ENCODE data around the gene NOL6.
"Not testable (repeated sequence)": the region's sequence is repeated elsewhere in the genome, so short reads cannot be mapped to it uniquely, and the experiment has no call there.

The NOL6 gene

DNA sequence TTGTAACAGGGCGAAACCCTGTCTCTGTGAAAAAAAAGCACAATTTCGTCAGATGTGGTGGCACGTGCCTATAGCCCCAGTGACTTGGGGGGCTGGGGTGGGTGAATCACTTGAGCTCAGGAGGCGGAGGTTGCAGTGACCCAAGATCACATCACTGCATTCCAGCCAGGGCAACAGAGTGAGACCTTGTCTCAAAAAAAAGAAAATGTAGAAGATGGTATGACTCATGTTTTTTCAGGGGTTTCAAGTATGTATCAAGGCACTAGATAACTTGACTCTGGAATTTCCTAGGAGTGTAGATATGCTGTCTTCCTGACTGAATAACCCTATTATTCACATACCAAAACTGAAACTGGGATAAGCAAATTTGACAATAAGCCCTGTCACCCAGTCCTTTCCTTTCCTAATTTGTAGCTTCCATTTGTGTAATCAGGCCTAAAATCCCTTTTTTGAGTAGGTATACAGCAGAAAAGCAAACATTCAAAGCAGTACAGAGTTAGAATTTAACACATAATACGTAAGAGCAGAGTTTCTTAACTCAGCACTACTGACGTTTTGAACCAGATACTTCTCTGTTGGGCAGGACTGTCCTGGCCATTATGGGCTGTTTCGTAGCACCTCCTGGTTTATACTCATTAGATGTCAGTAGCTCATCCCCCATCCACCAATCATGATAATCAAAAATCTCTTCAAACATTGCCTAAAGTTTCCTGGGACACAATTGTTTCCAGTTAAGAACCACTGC lies 33.1 kb upstream of the NOL6 start:
- Histone ChIP-seq H3K36me3 (ENCODE audit: control insufficient read depth in 1 of 2, insufficient read depth in 2 of 2, low read length in 2 of 2) (peaks cover 0 to 3% of the 10 kb centered on the region in 2 donors), H3K9me3 (ENCODE audit: control insufficient read depth in 1 of 2, low read length in 2 of 2) (no peaks in the 10 kb centered on the region), H3K4me3 (ENCODE audit: low read depth in 1 of 2, low read length in 2 of 2) (no peak overlapping the region), H3K27ac (ENCODE audit: low read length) (no peak overlapping the region), H3K27me3 (ENCODE audit: low read depth, low read length) (no peaks in the 10 kb centered on the region), H3K4me1 (ENCODE audit: control insufficient read depth in 1 of 2, insufficient read depth in 2 of 2, low read length in 2 of 2) (no peaks in the 10 kb centered on the region)

DNA sequence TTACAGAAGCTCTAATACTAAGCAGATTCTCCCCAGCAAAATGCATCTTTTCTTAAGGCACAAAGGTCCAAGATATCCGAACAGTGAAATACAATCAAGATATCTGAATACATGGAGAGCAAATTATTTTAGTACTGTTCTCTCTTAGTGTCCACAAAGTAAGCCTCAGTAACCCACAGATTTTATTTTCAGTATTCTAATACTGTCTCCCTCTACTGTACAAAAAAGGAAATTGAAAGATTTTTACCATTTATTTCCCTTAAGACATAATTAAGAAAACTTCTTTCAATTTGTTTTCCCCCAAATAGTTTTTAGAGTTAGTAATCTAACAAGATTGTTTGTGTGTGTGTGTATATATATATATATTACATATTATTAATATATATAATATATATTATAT lies 24.7 kb upstream of the NOL6 start:
- no peaks in the 10 kb centered on the region for H3K36me3 ChIP-seq (ENCODE audit: control insufficient read depth in 1 of 2, insufficient read depth in 2 of 2, low read length in 2 of 2)
- H3K4me3 ChIP-seq (ENCODE audit: low read depth in 1 of 2, low read length in 2 of 2), result no peak overlapping the region
- no peaks in the 10 kb centered on the region for H3K4me1 ChIP-seq (ENCODE audit: control insufficient read depth in 1 of 2, insufficient read depth in 2 of 2, low read length in 2 of 2)
- H3K27ac ChIP-seq (ENCODE audit: low read length), result no peak overlapping the region
- no peaks in the 10 kb centered on the region for H3K9me3 ChIP-seq (ENCODE audit: control insufficient read depth in 1 of 2, low read length in 2 of 2)
- no peaks in the 10 kb centered on the region for H3K27me3 ChIP-seq (ENCODE audit: low read depth, low read length)

DNA sequence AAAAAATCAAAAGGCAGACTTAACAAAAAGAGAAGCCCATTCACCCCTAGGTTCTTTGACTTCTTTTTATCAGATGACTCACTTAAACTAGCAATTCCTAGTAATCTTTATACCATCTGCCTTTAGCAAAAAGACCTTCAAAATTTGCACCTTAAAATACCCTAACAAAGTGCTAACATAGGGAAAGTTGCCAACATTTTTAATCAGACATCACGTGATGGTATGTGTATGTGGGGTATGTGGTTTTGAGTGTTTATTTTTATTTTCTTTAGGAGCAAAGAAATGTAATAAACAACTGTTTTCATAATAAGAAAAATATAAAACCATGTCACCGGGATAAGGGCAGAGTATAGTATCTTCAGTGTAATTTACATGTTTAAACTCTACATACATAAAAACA lies 20.1 kb upstream of the NOL6 start:
- not testable (repeated sequence) for H3K36me3 ChIP-seq (ENCODE audit: control insufficient read depth in 1 of 2, insufficient read depth in 2 of 2, low read length in 2 of 2); H3K4me1 ChIP-seq (ENCODE audit: control insufficient read depth in 1 of 2, insufficient read depth in 2 of 2, low read length in 2 of 2); H3K27ac ChIP-seq (ENCODE audit: low read length); H3K4me3 ChIP-seq (ENCODE audit: low read depth in 1 of 2, low read length in 2 of 2); H3K27me3 ChIP-seq (ENCODE audit: low read depth, low read length); H3K9me3 ChIP-seq (ENCODE audit: control insufficient read depth in 1 of 2, low read length in 2 of 2)

DNA sequence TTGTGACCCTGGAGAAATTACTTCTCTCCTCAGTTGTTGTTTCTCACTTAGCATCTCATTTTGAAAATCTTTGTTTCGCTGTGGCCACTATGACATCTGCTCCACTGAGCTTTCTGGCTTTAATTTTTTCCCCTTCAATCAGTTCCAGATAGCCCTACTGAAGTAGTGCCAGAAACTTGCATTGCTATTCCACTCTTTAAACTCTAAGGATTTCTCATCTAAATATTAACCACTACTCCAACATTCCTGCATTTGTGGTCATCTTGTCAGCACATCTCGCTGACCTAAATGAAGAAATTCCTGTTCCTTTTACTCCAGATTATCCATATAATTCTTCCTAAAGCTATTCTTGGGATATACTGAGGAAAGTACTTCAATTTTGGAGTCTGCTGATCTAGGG lies 15.3 kb upstream of the NOL6 start:
- Histone ChIP-seq H3K27ac (ENCODE audit: low read length) (no peak overlapping the region), H3K4me1 (ENCODE audit: control insufficient read depth in 1 of 2, insufficient read depth in 2 of 2, low read length in 2 of 2) (no peaks in the 10 kb centered on the region), H3K4me3 (ENCODE audit: low read depth in 1 of 2, low read length in 2 of 2) (no peak overlapping the region), H3K36me3 (ENCODE audit: control insufficient read depth in 1 of 2, insufficient read depth in 2 of 2, low read length in 2 of 2) (no peaks in the 10 kb centered on the region), H3K9me3 (ENCODE audit: control insufficient read depth in 1 of 2, low read length in 2 of 2) (no peaks in the 10 kb centered on the region), H3K27me3 (ENCODE audit: low read depth, low read length) (no peaks in the 10 kb centered on the region)

DNA sequence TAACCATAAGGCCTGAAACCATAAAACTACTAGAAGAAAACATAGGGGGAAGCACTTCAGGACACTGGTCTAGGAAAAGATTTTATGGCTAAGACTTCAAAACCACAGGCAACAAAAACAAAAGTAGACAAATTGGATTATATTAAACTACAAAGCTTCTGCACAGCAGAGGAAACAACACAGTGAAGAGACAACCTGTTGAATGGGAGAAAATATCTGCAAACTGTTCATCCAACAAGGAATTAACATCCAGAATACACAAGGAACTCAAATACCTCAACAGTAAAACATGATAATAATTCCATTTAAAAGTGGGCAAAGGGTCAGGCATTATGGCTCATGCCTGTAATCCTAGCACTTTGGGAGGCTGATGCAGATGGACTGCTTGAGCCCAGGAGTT lies 11.6 kb upstream of the NOL6 start:
- not testable (repeated sequence) for H3K4me1 ChIP-seq (ENCODE audit: control insufficient read depth in 1 of 2, insufficient read depth in 2 of 2, low read length in 2 of 2); H3K27ac ChIP-seq (ENCODE audit: low read length); H3K9me3 ChIP-seq (ENCODE audit: control insufficient read depth in 1 of 2, low read length in 2 of 2); H3K4me3 ChIP-seq (ENCODE audit: low read depth in 1 of 2, low read length in 2 of 2); H3K27me3 ChIP-seq (ENCODE audit: low read depth, low read length); H3K36me3 ChIP-seq (ENCODE audit: control insufficient read depth in 1 of 2, insufficient read depth in 2 of 2, low read length in 2 of 2)

DNA sequence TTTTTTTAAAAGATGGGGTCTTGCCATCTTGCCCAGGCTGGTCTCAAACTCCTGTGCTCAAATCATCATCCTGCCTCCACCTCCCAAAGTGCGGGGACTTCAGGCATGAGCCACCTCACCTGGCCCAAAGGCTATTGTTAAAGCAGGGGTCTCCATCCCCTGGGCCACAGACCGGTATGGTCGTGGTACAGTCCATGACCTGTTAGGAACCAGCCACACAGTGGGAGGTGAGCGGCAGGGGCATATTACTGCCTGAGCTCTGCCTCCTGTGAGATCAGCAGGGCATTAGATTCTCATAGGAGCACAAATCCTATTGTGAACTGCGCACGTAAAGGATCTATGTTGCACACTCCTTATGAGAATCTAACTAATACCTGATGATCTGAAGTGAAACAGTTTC lies 7.3 kb upstream of the NOL6 start:
- Histone ChIP-seq H3K27me3 (ENCODE audit: low read depth, low read length) (no peaks in the 10 kb centered on the region), H3K9me3 (ENCODE audit: control insufficient read depth in 1 of 2, low read length in 2 of 2) (no peaks in the 10 kb centered on the region)

DNA sequence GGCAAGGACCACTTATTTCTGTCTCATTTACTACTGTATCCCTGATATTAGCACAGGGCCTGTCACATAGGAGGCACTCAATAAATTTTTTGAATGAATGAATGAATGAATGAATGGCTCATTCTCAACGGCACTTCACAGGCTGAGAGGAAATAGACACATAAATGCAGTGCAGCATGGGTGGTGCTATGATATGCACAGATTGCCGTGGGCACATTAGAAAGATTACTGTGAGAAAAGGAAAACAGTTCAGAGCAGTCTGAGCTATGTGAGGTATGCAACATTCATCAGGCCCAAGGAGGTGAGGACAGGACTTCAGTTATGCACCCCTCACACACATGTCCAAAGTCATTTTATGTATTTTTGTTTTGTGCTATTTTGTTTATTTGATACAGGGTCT lies 6.4 kb upstream of the NOL6 start:
- no peaks in the 10 kb centered on the region for H3K4me1 ChIP-seq (ENCODE audit: control insufficient read depth in 1 of 2, insufficient read depth in 2 of 2, low read length in 2 of 2)
- H3K36me3 ChIP-seq (ENCODE audit: control insufficient read depth in 1 of 2, insufficient read depth in 2 of 2, low read length in 2 of 2), result no peaks in the 10 kb centered on the region

More for the DNA sequence above, 7.3 kb upstream of the NOL6 start:
- Histone ChIP-seq H3K4me3 (ENCODE audit: low read depth in 1 of 2, low read length in 2 of 2) (no peak overlapping the region), H3K4me1 (ENCODE audit: control insufficient read depth in 1 of 2, insufficient read depth in 2 of 2, low read length in 2 of 2) (no peaks in the 10 kb centered on the region), H3K27ac (ENCODE audit: low read length) (no peak overlapping the region), H3K36me3 (ENCODE audit: control insufficient read depth in 1 of 2, insufficient read depth in 2 of 2, low read length in 2 of 2) (no peaks in the 10 kb centered on the region)

DNA sequence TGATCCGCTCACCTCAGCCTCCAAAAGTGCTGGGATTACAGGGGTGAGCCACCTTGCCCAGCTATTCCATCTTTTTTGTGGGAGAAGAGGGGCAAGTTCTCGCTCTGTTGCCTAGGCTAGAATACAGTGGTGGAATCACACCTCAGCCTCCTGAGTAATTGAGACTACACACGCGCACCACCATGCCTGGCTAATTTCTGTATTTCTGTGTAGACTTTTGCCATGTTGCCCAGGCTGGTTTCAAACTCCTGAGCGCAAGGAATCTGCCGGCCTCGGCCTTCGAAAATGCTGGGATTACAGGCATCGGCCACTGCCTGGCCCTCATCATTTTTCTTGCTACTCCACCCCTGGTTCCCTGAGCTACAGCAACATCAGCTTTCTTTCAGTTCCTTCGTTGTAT lies 2.8 kb upstream of the NOL6 start:
- peaks cover 7 to 17% of the 10 kb centered on the region in 2 donors for H3K4me1 ChIP-seq (ENCODE audit: control insufficient read depth in 1 of 2, insufficient read depth in 2 of 2, low read length in 2 of 2)

More for the DNA sequence above, 6.4 kb upstream of the NOL6 start:
- H3K9me3 ChIP-seq (ENCODE audit: control insufficient read depth in 1 of 2, low read length in 2 of 2), result no peaks in the 10 kb centered on the region
- no peak overlapping the region for H3K27ac ChIP-seq (ENCODE audit: low read length)
- H3K4me3 ChIP-seq (ENCODE audit: low read depth in 1 of 2, low read length in 2 of 2), result no peak overlapping the region
- no peaks in the 10 kb centered on the region for H3K27me3 ChIP-seq (ENCODE audit: low read depth, low read length)

DNA sequence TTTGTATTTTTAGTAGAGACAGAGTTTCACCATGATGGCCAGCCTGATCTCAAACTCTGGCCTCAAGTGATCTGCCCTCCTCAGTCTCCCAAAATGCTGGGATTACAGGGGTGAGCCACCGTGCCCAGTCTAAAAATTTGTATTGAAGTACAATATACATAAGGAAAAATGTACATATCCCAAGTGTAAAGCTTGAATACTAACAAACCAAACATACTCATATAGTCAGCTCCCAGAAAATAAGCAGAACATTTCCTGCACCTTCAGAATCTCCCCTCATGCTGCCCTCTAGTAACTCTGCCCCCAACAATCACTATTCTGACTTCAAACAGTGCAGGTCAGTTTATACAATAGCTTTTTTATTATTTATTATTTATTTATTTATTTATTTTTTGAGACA lies 1.6 kb upstream of the NOL6 start:
- Histone ChIP-seq H3K27me3 (ENCODE audit: low read depth, low read length) (no peaks in the 10 kb centered on the region), H3K9me3 (ENCODE audit: control insufficient read depth in 1 of 2, low read length in 2 of 2) (no peaks in the 10 kb centered on the region), H3K4me1 (ENCODE audit: control insufficient read depth in 1 of 2, insufficient read depth in 2 of 2, low read length in 2 of 2) (peaks cover 7 to 17% of the 10 kb centered on the region in 2 donors), H3K4me3 (ENCODE audit: low read depth in 1 of 2, low read length in 2 of 2) (no peak overlapping the region), H3K36me3 (ENCODE audit: control insufficient read depth in 1 of 2, insufficient read depth in 2 of 2, low read length in 2 of 2) (peaks cover 11 to 17% of the 10 kb centered on the region in 2 donors), H3K27ac (ENCODE audit: low read length) (no peak overlapping the region)

More for the DNA sequence above, 2.8 kb upstream of the NOL6 start:
- Histone ChIP-seq H3K27ac (ENCODE audit: low read length) (no peak overlapping the region), H3K36me3 (ENCODE audit: control insufficient read depth in 1 of 2, insufficient read depth in 2 of 2, low read length in 2 of 2) (peaks cover 8 to 9% of the 10 kb centered on the region in 2 donors), H3K9me3 (ENCODE audit: control insufficient read depth in 1 of 2, low read length in 2 of 2) (no peaks in the 10 kb centered on the region), H3K4me3 (ENCODE audit: low read depth in 1 of 2, low read length in 2 of 2) (no peak overlapping the region), H3K27me3 (ENCODE audit: low read depth, low read length) (no peaks in the 10 kb centered on the region)

DNA sequence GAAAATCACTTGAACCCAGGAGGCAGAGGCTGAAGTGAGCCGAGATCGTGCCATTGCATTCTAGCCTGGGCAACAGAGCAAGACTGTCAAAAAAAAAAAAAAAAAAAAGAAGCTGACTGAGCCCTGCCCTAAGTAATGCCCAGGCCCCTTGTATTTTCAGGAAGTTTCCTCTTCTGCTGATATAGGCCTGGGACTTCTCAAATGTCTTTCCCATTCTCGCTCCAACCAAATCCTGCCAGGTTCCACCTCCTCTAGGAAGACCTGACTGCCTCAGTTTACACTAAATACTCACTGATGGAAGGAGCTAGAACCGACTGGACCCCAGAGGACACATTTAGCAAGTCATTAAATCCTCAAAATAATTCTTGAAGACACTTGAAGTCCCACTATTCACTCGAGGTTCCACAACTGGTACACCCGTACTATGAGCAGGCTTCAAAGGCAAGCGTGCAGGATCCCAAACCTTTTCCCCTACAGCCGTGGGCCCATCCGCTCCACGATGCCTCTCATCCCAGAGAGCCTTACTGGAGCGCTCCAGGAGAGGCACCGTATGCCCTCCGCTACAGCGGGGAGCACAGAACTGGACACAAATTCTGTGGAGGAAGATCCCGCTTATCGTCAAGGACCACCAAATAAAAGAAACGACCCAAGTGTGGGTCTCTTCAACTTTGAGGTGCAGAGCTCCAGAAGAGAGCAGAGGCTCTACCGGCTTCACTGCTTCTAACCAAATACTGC lies 676 bp downstream of the NOL6 start:
- Histone ChIP-seq H3K9me3 (ENCODE audit: control insufficient read depth in 1 of 2, low read length in 2 of 2) (no peaks in the 10 kb centered on the region), H3K36me3 (ENCODE audit: control insufficient read depth in 1 of 2, insufficient read depth in 2 of 2, low read length in 2 of 2) (peaks cover 32 to 40% of the 10 kb centered on the region in 2 donors), H3K27me3 (ENCODE audit: low read depth, low read length) (no peaks in the 10 kb centered on the region), H3K27ac (ENCODE audit: low read length) (peak overlapping the region; percentile 69), H3K4me3 (ENCODE audit: low read depth in 1 of 2, low read length in 2 of 2) (peak overlapping the region; percentile 95 to 100), H3K4me1 (ENCODE audit: control insufficient read depth in 1 of 2, insufficient read depth in 2 of 2, low read length in 2 of 2) (peaks cover 7 to 17% of the 10 kb centered on the region in 2 donors)

DNA sequence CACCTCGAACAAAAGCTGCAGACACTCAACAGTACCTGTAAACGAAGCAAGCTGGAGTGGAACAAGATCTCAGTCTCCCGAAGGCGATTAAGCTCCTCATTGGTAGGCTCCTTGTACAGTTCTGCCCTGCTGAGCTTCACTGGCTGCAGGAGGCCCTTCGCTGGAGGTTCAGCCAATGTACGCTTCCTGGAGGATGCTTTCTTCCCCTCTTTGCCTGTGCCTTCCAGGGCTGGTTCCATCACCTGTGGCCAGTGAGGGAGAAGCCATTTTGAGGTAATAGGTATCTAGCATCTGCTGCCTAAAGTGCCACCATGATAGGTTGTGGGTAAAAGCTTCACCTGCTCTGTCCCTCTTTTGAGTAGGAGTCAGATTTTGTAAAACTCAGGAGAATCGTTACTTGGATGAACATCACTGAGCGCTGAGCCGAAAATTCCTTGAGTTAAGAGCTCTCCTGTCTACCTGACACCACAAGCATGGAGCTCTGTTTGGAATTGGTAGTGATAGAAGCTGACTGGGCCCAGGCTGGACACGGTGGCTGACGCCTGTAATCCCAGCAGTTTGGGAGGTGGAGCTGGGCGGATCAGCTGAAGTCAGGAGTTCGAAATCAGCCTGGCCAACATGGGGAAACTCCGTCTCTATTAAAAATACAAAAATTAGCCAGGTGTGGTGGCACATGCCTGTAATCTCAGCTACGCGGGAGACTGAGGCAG lies 1.4 kb downstream of the NOL6 start:
- peak overlapping the region; percentile 95 to 100 for H3K4me3 ChIP-seq (ENCODE audit: low read depth in 1 of 2, low read length in 2 of 2)
- no peaks in the 10 kb centered on the region for H3K27me3 ChIP-seq (ENCODE audit: low read depth, low read length)
- peaks cover 7 to 17% of the 10 kb centered on the region in 2 donors for H3K4me1 ChIP-seq (ENCODE audit: control insufficient read depth in 1 of 2, insufficient read depth in 2 of 2, low read length in 2 of 2)
- H3K36me3 ChIP-seq (ENCODE audit: control insufficient read depth in 1 of 2, insufficient read depth in 2 of 2, low read length in 2 of 2), result peaks cover 40 to 48% of the 10 kb centered on the region in 2 donors
- H3K9me3 ChIP-seq (ENCODE audit: control insufficient read depth in 1 of 2, low read length in 2 of 2), result no peaks in the 10 kb centered on the region
- H3K27ac ChIP-seq (ENCODE audit: low read length), result no peak overlapping the region

Data from muscle layer of duodenum (tissue), 2 donors.